Lower leg skin (tissue), 3 donors: ENCODE data around the gene AGMO.

Experiments
- CTCF ChIP-seq, 3 donors: fragments of 450-650 bp; IDR thresholded peaks; one replicate each; pipeline ENCODE4 v1.5.1; 2016; ENCODE audit warnings: antibody characterized with exemption in 3 of 3, mild to moderate bottlenecking in 3 of 3, moderate library complexity in 2 of 3
- POLR2A ChIP-seq, 2 donors: fragments of 450-650 bp; IDR thresholded peaks; one replicate each; pipeline ENCODE4 v1.6.1; 2016 to 2017; ENCODE audit warnings: antibody characterized with exemption in 2 of 2, mild to moderate bottlenecking in 1 of 2, moderate library complexity in 1 of 2

- TF ChIP-seq CTCF (IDR thresholded peaks at IDR 0.05), result no peak
- no peak for TF ChIP-seq POLR2A (IDR thresholded peaks at IDR 0.05)
Measured at GRCh38 chr7:15490291-15490690, 71.5 kb downstream of the AGMO start.
